GM12874 (cell line): ENCODE results near the gene TJP2.

Experiments used
- TF ChIP-seq, protein P1 (sequence below): IDR thresholded peaks from 2 replicates; pipeline ENCODE4 v1.5.1; 2011; ENCODE audit warnings: low read depth, mild to moderate bottlenecking, control low read depth, low read length, moderate library complexity; ENCODE audit not compliant: insufficient read depth

Gene TJP2

DNA sequence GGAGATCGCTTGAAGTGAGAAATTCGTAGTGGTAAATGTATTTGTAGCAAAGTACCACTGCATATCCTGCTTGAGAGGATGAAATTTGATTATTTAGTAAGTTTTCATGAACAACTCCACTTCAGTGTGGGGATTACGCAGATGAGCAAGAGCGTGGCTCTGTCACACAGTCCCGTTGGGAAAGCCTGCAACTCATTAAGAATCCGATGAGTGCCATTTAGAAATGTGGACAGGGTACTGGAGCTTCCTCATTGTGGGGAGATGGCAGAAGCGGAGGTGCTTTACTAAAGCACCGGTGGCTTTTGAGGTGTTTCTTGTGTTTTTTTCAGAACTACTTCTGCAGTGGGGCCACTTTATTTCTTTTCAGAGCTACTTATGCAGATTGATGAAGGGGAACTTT lies 1.4 kb downstream of the TJP2 start:
- TF ChIP-seq, protein P1, sequence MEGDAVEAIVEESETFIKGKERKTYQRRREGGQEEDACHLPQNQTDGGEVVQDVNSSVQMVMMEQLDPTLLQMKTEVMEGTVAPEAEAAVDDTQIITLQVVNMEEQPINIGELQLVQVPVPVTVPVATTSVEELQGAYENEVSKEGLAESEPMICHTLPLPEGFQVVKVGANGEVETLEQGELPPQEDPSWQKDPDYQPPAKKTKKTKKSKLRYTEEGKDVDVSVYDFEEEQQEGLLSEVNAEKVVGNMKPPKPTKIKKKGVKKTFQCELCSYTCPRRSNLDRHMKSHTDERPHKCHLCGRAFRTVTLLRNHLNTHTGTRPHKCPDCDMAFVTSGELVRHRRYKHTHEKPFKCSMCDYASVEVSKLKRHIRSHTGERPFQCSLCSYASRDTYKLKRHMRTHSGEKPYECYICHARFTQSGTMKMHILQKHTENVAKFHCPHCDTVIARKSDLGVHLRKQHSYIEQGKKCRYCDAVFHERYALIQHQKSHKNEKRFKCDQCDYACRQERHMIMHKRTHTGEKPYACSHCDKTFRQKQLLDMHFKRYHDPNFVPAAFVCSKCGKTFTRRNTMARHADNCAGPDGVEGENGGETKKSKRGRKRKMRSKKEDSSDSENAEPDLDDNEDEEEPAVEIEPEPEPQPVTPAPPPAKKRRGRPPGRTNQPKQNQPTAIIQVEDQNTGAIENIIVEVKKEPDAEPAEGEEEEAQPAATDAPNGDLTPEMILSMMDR: no peak

DNA sequence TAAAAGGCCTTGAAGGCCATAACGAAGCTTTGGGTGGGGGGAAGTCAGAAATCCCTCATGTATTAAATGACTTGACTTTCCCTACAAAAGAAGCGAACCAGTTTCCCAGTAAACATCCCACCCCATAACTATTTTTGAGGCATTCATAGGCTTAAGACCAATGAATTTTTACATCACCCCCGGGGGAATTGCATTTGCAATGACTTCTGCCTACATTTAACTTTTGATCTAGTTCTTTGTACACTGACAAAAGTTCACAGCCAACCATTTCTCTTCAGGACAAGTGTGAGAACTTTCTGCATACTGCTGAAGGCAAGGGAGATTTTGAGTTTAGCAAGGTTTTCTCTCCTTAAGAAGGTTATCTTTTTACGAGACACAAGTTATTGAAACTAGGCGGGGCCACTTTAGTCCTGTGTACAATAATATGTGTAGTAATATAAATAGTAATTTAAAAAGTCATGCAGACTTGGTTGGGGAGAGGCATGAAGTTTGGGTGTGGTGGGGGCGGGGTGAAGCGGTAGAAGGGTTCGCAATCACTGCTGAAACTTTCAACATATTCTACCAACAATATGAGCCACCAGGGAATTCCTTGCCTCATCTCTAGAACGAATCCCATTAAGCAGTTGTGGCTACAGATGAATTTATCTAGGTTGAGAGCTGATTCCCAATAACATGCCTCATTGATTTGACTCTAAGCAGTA lies 2.5 kb downstream of the TJP2 start:
- TF ChIP-seq, protein P1: no peak

DNA sequence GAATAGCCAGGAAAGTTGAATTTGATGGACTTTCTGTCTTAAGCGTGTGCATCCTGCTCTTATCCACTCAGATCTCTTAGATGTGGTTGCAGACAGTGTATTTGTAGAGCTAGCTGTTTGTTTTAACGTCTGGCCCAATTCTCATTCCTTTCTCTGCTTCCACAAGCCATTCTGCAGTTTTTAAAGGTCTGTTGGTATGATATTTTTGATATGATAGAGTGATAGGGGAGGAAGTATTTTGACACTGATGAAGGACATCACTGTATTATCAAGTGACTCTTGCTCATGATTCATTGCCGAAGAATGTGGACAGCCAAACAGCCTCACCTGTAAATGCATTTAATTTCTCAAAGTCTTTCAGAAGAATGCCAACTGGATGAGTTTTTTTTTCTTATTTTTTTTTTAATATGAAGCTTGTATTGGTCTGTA lies 4.5 kb downstream of the TJP2 start:
- TF ChIP-seq, protein P1: no peak

DNA sequence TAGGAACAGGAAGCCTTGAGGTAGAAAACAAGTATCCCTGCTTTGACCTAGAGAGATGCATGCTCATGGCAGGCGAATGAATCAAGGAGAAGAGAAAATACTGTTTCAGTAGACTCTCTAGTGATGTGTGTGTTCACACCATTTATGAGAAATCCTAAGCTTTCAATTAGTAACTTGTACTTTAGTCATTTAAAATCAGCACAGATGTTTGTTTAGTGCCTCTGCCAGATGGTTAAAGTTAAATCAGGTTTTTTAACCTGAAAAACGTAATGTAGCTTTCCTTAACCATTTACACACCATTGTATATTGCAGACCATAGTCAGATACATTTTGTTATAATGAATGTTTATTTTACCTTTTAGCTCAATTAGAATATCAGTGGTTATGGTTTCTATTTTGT lies 5.0 kb downstream of the TJP2 start:
- TF ChIP-seq, protein P1: no peak

DNA sequence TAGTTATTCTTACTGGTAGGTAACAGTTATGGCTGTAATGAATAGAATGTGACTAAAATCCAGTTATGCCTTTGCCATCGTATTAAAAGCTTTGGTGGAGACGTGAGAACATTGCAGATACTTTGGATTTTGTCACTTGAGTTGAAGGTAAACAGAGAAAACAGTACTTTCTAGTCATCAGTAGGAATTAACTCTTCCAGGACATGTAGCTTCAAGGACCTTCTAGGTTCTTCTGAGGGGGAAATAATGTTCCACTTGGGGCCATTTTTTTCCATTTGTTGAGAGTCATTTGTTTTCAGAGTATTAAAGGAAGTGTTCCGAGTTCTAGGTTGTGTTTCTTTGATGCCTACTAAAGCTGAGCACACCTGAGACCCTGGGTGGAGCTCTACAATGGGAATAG lies 6.1 kb downstream of the TJP2 start:
- TF ChIP-seq, protein P1: no peak

DNA sequence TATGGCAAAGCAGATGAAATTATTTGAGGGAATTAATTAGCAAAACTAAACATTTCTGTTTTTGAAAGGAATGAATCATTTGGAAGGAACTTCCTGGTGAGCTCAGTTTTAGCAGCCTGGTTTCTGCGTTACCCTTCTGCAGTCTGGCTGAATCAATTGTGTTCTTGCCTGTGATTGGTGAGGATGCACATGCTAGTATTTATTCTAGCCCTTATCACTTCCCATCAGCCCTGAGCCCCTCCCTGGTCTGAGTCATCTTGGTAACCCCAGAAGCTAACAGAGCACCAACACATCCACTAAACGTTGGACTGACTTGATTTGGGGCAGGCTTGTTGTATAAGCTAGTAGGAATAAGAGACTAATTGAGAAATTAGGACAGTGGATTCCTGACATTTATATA lies 6.6 kb downstream of the TJP2 start:
- TF ChIP-seq, protein P1: no peak

DNA sequence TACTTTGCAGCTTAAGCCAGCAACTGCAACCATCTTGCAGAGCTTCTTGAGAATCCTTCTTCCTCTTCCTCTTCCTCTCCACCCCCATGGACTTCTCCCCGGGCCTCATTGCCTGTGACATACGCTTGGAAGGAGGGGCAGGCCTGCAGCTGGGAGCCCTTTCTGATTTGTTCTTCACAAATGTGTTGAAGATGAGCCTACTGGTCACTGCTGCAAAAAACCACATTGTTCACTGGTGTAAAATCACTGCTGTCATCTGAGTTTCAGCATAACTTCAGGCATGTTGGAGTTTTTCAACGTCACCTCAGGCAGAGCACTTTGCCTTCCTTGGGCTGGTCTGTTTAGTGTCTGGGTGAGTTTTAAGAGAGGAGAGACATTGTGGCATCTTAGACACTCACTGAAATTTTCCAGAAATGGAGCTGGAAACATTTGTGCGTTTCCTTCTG lies 7.9 kb downstream of the TJP2 start:
- TF ChIP-seq, protein P1: no peak
